B cell (primary cell): ENCODE data around the gene FOLR1. TPM values are rescaled to one million over a fixed set of nuclear protein-coding genes. Genes with fewer than 3 reads are reported as not detected.

Source experiments
- ATAC-seq: fragments of 200-7000 bp; cut with Tn5 transposase; one replicate; pipeline ENCODE4 v1.10.0; 2021; ENCODE audit warnings: low read depth, mild to moderate bottlenecking, moderate number of reproducible peaks, moderate library complexity
- CTCF ChIA-PET: fragments of 350-600 bp; sonication (Branson Sonifier 250); formaldehyde crosslinking; loops from one replicate; lab custom pipeline; 2021; ENCODE audit warnings: antibody characterized with exemption, inconsistent platforms; lab: Charles Lee
- POLR2A ChIA-PET: fragments of 350-600 bp; sonication (Branson Sonifier 250); formaldehyde crosslinking; loops from one replicate; lab custom pipeline; 2021; ENCODE audit warnings: antibody characterized with exemption; lab: Charles Lee
- DNase-seq: peaks from one replicate; pipeline ENCODE4 v3.0.0; 2013
- H2AFZ ChIP-seq: 2 replicates; pipeline ENCODE4 v1.6.1; 2012; ENCODE audit warnings: mild to moderate bottlenecking, low read depth, low read length; ENCODE audit not compliant: insufficient read depth, poor library complexity, severe bottlenecking
- H3K27ac ChIP-seq, 2 donors: 1 replicate in 1 of 2; 2 replicates in 1 of 2; pipeline ENCODE4 v1.5.1; 2012 to 2013; ENCODE audit warnings: low read length in 2 of 2, mild to moderate bottlenecking in 2 of 2, moderate library complexity in 1 of 2
- H3K27me3 ChIP-seq, 4 experiments: fragments of 200-600 bp in 1 of 4; sonication (generic) in 1 of 4; replicated peaks in 1 of 4; 1 replicate in 2 of 4; 2 replicates in 2 of 4; pipeline versions ENCODE4 v1.6.1 to v1.7.0; 2013 to 2016; ENCODE audit warnings: low read length in 3 of 4, mild to moderate bottlenecking in 2 of 4, mixed read lengths in 1 of 4, moderate library complexity in 1 of 4; ENCODE audit not compliant: insufficient read depth in 4 of 4, control insufficient read depth in 3 of 4; ENCODE audit errors: control extremely low read depth in 1 of 4
- H3K36me3 ChIP-seq, 2 experiments: replicated peaks in 1 of 2; 1 replicate in 1 of 2; 2 replicates in 1 of 2; pipeline versions ENCODE4 v1.6.1 to v1.7.1; 2013; ENCODE audit warnings: low read length in 1 of 2; ENCODE audit not compliant: insufficient read depth in 2 of 2, control insufficient read depth in 1 of 2; ENCODE audit errors: control extremely low read depth in 1 of 2, extremely low read depth in 1 of 2
- H3K4me1 ChIP-seq, 2 donors: fragments of 200-600 bp in 1 of 2; sonication (generic) in 1 of 2; 1 replicate in 1 of 2; 2 replicates in 1 of 2; pipeline versions ENCODE4 v1.5.1 to v1.6.1; 2013 to 2017; ENCODE audit warnings: low read length in 2 of 2; ENCODE audit not compliant: control insufficient read depth in 2 of 2, insufficient read depth in 2 of 2
- H3K4me2 ChIP-seq: replicated peaks from 2 replicates; pipeline ENCODE3; 2012; ENCODE audit warnings: mild to moderate bottlenecking, low read depth, low read length; ENCODE audit not compliant: poor library complexity, severe bottlenecking
- H3K4me3 ChIP-seq, 5 experiments: fragments of 200-600 bp in 1 of 5; sonication (generic) in 1 of 5; 1 replicate in 3 of 5; 2 replicates in 2 of 5; pipeline versions ENCODE4 v1.5.1 to v1.7.0; 2011 to 2016; ENCODE audit warnings: low read length in 4 of 5, mild to moderate bottlenecking in 4 of 5, low read depth in 2 of 5, control low read depth in 1 of 5, moderate library complexity in 1 of 5; ENCODE audit not compliant: insufficient read depth in 1 of 5; ENCODE audit errors: control extremely low read depth in 1 of 5, extremely low read depth in 1 of 5
- H3K79me2 ChIP-seq: fragments of 200-600 bp; sonication (generic); one replicate; pipeline ENCODE4 v1.6.0; 2016; ENCODE audit warnings: low read length; ENCODE audit not compliant: control insufficient read depth, insufficient read depth
- H3K9ac ChIP-seq: fragments of 200-600 bp; sonication (generic); 2 replicates; pipeline ENCODE4 v1.6.1; 2017; ENCODE audit warnings: mild to moderate bottlenecking, low read length, moderate library complexity
- H3K9me3 ChIP-seq, 3 donors: one replicate each; pipeline versions ENCODE4 v1.6.1 to v1.7.1; 2013; ENCODE audit warnings: low read length in 2 of 3; ENCODE audit not compliant: control insufficient read depth in 2 of 3, insufficient read depth in 1 of 3; ENCODE audit errors: control extremely low read depth in 1 of 3
- H4K20me1 ChIP-seq: 2 replicates; pipeline ENCODE4 v1.6.0; 2012; ENCODE audit warnings: mild to moderate bottlenecking, low read length; ENCODE audit not compliant: insufficient read depth, control insufficient read depth, poor library complexity, severe bottlenecking
- H3K27ac Mint-ChIP-seq: one replicate; pipeline ENCODE4 v1.8.0; 2021; ENCODE audit warnings: mixed read lengths
- H3K27me3 Mint-ChIP-seq: one replicate; pipeline ENCODE4 v1.8.0; 2021; ENCODE audit warnings: mixed read lengths
- H3K4me1 Mint-ChIP-seq: one replicate; pipeline ENCODE4 v1.8.0; 2021; ENCODE audit warnings: mixed read lengths
- H3K4me3 Mint-ChIP-seq: one replicate; pipeline ENCODE4 v1.8.0; 2021; ENCODE audit warnings: mixed read lengths
- H3K9me3 Mint-ChIP-seq: one replicate; pipeline ENCODE4 v1.8.0; 2022; ENCODE audit warnings: mixed read lengths; ENCODE audit not compliant: insufficient read depth
- EZH2 ChIP-seq: IDR thresholded peaks from 2 replicates; pipeline ENCODE4 v1.6.1; 2012; ENCODE audit warnings: borderline replicate concordance, low read depth, mild to moderate bottlenecking, moderate library complexity, low read length; ENCODE audit not compliant: insufficient read depth, poor library complexity, severe bottlenecking
- WGBS: methylation state at CpG from one replicate; pipeline ENCODE4 v1.1.5; 2013; ENCODE audit warnings: missing lambda C conversion rate; ENCODE audit not compliant: insufficient coverage; 5-methylcytosine and 5-hydroxymethylcytosine counted together
- intact Hi-C: fragments of 100-400 bp; cut with micrococcal nuclease; formaldehyde crosslinking; loops from one replicate; pipeline ENCODE4 v1.10.0; 2022
- polyA plus RNA-seq: library from polyadenylated mRNA; depleted of rRNA; stranded (reverse); fragments of >200 nt; gene quantifications from 2 replicates; pipeline ENCODE4 v1.2.3, GENCODE V29; 2012
- total RNA-seq, 2 donors: library from RNA; stranded (reverse); fragments of 120-200 nt in 1 of 2; gene quantifications; 1 replicate in 1 of 2; 2 replicates in 1 of 2; pipeline versions ENCODE4 v1.2.3 to v1.2.4, GENCODE V29; 2013 to 2022
- TF ChIP-seq, protein P1 (sequence below): fragments of 200-600 bp; IDR thresholded peaks from one replicate; pipeline ENCODE4 v1.8.0; 2022; ENCODE audit warnings: antibody characterized with exemption, mild to moderate bottlenecking

Gene FOLR1
- total and polyA plus RNA-seq, 2 donors (not counting 1 experiment from before 2014, with no cell fraction given): not detected

DNA sequence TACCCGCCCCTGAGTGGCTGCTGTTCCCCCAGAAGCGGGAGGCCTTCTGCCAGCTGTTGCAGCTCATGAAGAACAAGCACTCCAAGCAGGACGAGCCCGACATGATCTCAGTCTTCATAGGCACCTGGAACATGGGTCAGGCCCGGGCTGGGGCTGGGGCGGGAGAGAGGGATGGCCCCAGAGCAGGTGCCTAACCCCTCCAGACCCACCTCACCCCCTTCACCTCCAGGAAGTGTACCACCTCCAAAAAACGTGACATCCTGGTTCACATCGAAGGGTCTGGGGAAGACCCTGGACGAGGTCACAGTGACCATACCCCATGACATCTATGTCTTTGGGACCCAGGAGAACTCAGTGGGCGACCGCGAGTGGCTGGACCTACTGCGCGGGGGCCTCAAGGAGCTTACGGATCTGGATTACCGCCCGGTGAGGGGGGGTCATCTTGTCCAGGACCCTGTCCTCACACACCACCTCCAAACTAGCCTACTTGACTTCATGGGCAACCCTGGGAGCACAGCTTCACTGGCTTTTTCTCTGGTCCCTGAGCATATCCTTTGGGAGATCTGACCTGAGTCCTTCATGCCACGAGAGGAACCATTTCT, 38.9 kb downstream of the FOLR1 start:
- Histone ChIP-seq H3K27ac (no peak overlapping the region), H3K36me3 (peaks cover 0 to 73% of the 10 kb centered on the region in 2 experiments), H2AFZ (no peak overlapping the region), H3K4me2 (no peak overlapping the region), H3K9me3 (no peaks in the 10 kb centered on the region), H3K4me3 (no peak overlapping the region), H3K79me2 (no peaks in the 10 kb centered on the region), H4K20me1 (no peaks in the 10 kb centered on the region), H3K9ac (no peak overlapping the region), H3K4me1 (peaks cover 9 to 19% of the 10 kb centered on the region in 2 donors), H3K27me3 (no peaks in the 10 kb centered on the region)
- H3K9me3 Mint-ChIP-seq: no peaks in the 10 kb centered on the region
- intact Hi-C loops: no loop called here
- H3K27ac Mint-ChIP-seq: no peak overlapping the region
- no peak for DNase-seq
- CTCF ChIA-PET: no interaction called here
- no peak for ATAC-seq
- H3K4me1 Mint-ChIP-seq: peaks cover 22% of the 10 kb centered on the region
- TF ChIP-seq, protein P1, sequence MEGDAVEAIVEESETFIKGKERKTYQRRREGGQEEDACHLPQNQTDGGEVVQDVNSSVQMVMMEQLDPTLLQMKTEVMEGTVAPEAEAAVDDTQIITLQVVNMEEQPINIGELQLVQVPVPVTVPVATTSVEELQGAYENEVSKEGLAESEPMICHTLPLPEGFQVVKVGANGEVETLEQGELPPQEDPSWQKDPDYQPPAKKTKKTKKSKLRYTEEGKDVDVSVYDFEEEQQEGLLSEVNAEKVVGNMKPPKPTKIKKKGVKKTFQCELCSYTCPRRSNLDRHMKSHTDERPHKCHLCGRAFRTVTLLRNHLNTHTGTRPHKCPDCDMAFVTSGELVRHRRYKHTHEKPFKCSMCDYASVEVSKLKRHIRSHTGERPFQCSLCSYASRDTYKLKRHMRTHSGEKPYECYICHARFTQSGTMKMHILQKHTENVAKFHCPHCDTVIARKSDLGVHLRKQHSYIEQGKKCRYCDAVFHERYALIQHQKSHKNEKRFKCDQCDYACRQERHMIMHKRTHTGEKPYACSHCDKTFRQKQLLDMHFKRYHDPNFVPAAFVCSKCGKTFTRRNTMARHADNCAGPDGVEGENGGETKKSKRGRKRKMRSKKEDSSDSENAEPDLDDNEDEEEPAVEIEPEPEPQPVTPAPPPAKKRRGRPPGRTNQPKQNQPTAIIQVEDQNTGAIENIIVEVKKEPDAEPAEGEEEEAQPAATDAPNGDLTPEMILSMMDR: no peak
- TF ChIP-seq EZH2: no peak
- no peaks in the 10 kb centered on the region for H3K27me3 Mint-ChIP-seq
- no peak overlapping the region for H3K4me3 Mint-ChIP-seq
- POLR2A ChIA-PET: interaction anchor here (0.6 kb wide), 1 partner anchor 191 kb away, joined by 3 read pairs; no protein-coding TSS in a partner anchor
- WGBS: 98% methylated on average over 12 of the region's 18 CpGs

DNA sequence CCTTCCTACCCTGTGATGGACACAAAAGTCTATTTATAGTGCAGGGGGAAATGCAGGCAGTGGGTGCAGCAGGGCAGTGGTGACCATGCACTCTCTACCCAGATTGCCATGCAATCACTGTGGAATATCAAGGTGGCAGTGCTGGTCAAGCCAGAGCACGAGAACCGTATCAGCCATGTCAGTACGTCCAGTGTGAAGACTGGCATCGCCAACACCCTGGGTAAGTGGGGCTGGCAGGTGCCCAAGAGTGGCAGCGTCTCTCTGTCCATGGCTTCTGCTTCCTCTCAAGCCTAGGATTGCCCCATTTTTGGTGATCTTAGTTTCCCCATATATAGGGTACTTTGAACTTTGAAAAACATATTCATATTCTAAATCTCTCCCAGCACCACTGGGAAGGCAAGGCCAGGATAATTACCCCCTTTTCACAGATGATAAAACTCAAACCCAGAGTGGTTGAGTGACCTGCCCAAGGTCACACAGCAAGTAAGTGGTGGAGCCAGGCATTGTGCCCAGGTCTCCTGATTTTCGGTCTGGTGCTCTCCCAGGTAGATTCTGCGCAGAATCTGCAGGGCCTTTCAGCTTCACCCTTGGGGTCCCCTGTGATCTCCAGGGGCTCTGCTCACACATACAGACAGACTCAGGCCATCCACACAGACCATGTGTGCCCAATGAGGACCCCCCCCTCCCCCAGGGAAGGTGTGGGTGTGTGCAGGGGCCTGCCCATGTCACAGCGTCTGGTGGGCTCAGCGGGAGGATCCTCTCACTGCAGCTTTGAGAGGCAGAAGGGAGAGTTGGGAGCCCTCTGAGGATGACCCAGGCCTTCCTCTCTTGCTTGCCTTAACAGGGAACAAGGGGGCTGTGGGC, 39.7 kb downstream of the FOLR1 start:
- Histone ChIP-seq H3K9me3 (no peaks in the 10 kb centered on the region), H3K27me3 (no peaks in the 10 kb centered on the region), H4K20me1 (no peaks in the 10 kb centered on the region), H2AFZ (no peak overlapping the region), H3K27ac (no peak overlapping the region), H3K36me3 (peaks cover 0 to 78% of the 10 kb centered on the region in 2 experiments), H3K4me2 (no peak overlapping the region), H3K79me2 (no peaks in the 10 kb centered on the region), H3K4me1 (peaks cover 9 to 17% of the 10 kb centered on the region in 2 donors), H3K4me3 (no peak overlapping the region), H3K9ac (no peak overlapping the region)
- Mint-ChIP-seq H3K27ac (no peak overlapping the region), H3K4me3 (no peak overlapping the region), H3K4me1 (peaks cover 17% of the 10 kb centered on the region), H3K9me3 (no peaks in the 10 kb centered on the region), H3K27me3 (no peaks in the 10 kb centered on the region)
- no peak for ATAC-seq
- ChIA-PET POLR2A (interaction anchor here (0.6 kb wide), 1 partner anchor 192 kb away, joined by 3 read pairs; no protein-coding TSS in a partner anchor), CTCF (no interaction called here)
- intact Hi-C loops: no loop called here
- 93% methylated on average over 8 of the region's 9 CpGs for WGBS
- DNase-seq: peak; percentile 3
- TF ChIP-seq, protein P1: no peak
- TF ChIP-seq EZH2: no peak
